ENCODE results near the gene KLHL29. TPM values are rescaled to one million over a fixed set of nuclear protein-coding genes. Genes with fewer than 3 reads are reported as not detected.

Gene KLHL29
- polyA plus RNA-seq, 6 donors from 2014 or later: 0.08 to 0.50 (median 0.28) TPM; not detected in 2

DNA sequence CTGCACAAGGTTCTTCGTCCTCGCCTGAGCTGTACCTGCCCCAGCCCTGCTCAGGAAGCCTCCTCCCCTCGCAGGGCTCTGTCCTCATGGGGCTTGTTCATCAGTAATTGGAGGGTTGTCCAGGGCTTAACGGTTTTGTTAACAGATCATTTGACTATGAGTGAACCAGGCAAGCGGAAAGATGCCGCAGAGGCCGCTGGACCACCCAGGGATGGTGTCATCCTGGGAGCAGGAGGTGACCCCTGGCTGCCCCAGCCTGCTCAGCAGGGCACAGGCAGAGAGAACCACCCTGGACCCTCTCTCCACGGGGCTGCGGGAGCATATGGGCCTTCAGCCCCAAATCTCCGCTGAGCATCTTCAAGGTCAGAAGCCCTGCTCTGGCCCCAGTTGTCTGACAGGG is 264.3 kb downstream of the KLHL29 start:
- no peak overlapping the region for H3K4me3 Mint-ChIP-seq
- H3K27ac Mint-ChIP-seq: no peak overlapping the region
- H3K9me3 Mint-ChIP-seq: no peaks in the 10 kb centered on the region
- no peaks in the 10 kb centered on the region for H3K36me3 Mint-ChIP-seq
- DNase-seq: no peak
- peaks cover 0 to 8% (median 0%) of the 10 kb centered on the region in 3 donors for H3K27me3 Mint-ChIP-seq
- H3K4me1 Mint-ChIP-seq: no peaks in the 10 kb centered on the region
- no peak for ATAC-seq (ENCODE audit: low read depth in 2 of 2)

DNA sequence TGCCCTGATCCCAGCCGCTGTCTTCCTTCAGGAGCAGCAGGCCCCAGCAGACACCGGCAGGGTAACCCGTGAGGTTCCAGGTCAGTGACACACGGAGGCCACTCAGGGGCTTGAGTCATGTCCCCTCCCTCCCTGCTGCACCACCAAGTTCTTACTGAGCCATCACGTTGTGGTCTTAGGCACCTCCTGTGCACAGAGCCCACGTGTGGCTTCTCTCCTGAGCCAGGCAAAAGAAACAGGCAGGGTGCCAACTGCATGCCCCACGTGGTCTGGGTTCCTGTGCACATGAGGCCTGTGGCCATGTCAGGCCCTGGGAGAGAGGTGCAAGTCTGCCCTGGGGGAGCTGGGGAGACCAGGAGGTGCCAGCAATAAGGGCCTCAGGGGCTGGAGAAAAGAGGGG is 264.8 kb downstream of the KLHL29 start:
- peaks cover 0 to 8% (median 0%) of the 10 kb centered on the region in 3 donors for H3K27me3 Mint-ChIP-seq
- peak overlapping the region in 1 of 8 donors; percentile 5 for H3K4me3 Mint-ChIP-seq
- H3K9me3 Mint-ChIP-seq: no peaks in the 10 kb centered on the region
- DNase-seq: no peak
- ATAC-seq (ENCODE audit: low read depth in 2 of 2): no peak
- no peaks in the 10 kb centered on the region for H3K36me3 Mint-ChIP-seq
- no peak overlapping the region for H3K27ac Mint-ChIP-seq
- H3K4me1 Mint-ChIP-seq: no peaks in the 10 kb centered on the region

DNA sequence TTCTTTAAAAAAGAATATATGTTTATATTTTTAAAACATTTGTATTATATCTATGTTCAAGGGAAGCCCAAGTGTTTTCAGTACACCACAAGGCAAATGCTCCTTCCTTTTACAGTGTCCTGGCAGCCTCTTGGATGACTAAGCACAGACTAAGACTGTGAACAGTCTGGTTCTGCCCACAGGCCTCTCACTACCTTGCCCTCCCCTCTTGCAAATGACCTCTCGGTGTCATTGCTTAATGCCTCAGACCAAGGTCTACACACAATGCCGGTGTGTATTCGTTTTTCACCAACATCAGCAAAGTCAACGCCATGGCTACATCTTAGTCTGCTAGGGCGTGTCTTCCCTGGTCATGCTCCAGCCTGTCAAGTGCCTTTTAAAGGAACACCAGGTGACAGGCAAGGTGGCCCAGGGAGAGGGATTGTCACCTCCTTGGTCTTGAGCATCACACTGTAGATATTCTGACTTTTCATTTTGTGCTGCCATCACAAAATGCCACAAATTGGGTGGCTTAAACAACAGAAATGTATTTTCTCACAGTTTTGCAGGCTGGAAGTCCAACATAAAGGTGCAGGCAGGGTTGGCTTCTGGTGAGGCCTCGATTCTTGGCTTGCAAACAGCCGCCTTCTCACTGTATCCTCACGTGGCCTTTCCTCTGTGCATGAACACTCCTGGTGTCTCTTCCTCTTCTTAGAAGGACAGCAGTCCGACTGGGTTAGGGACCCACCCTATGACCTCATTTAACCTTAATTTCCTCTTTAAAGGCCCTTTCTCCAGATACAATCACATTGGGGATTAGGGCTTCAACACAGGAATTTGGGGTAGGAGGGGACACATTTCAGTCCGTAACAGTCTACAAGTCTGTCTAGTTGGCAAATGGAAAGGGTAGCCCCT is 266.5 kb downstream of the KLHL29 start:
- ATAC-seq (ENCODE audit: low read depth in 2 of 2) (no peak), DNase-seq (no peak)
- H3K4me1 Mint-ChIP-seq: no peaks in the 10 kb centered on the region
- no peaks in the 10 kb centered on the region for H3K36me3 Mint-ChIP-seq
- no peak overlapping the region for H3K4me3 Mint-ChIP-seq
- H3K27ac Mint-ChIP-seq: no peak overlapping the region
- no peaks in the 10 kb centered on the region for H3K9me3 Mint-ChIP-seq
- peaks cover 0 to 8% (median 5%) of the 10 kb centered on the region in 3 donors for H3K27me3 Mint-ChIP-seq

DNA sequence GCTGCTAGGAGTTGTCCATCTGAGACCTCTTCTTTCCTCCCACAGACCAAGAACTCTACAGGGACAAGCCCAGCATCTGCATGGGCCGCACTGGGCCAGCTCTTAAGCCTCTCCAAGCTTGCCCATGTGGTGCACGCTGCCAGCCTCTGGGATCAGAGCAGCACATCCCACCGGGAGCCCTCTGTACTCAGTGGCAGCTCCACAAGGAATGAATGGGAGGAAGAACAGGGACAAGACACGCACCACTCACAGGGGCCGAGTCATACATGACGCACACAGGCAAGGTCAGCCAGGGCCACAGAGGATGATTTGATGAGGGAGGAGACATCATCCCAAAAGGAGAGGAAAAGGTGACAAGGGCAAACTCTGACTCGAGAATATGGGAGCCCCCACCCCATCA is 268.3 kb downstream of the KLHL29 start:
- Mint-ChIP-seq H3K4me3 (no peak overlapping the region), H3K4me1 (no peaks in the 10 kb centered on the region), H3K27me3 (peaks cover 0 to 11% (median 8%) of the 10 kb centered on the region in 3 donors), H3K27ac (no peak overlapping the region), H3K36me3 (no peaks in the 10 kb centered on the region), H3K9me3 (no peaks in the 10 kb centered on the region)
- DNase-seq: no peak
- no peak for ATAC-seq (ENCODE audit: low read depth in 2 of 2)

DNA sequence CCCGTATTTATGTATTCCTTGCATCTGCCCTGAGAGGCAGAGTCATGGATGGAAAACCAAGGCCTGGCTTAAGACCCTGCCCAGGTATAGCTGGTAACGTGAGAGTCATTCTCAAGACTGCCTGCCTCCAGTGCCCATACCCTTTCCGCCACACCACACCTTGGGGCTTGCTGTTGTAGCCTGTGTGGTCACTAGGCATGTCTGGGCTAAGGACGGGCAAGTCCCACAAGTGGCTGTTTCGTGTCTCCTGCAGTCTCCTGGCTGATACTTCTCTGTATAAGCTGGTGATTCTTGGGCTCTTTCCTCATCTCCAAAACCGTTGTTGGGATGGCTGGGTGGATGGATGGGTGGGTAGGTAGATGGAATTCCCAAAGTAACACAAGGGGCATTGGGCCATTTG is 269.8 kb downstream of the KLHL29 start:
- no peaks in the 10 kb centered on the region for H3K36me3 Mint-ChIP-seq
- no peak overlapping the region for H3K27ac Mint-ChIP-seq
- ATAC-seq (ENCODE audit: low read depth in 2 of 2): no peak
- no peak for DNase-seq
- peaks cover 0 to 5% (median under 1%) of the 10 kb centered on the region in 3 donors for H3K4me1 Mint-ChIP-seq
- peaks cover 0 to 17% (median 3%) of the 10 kb centered on the region in 3 donors for H3K27me3 Mint-ChIP-seq
- H3K9me3 Mint-ChIP-seq: no peaks in the 10 kb centered on the region
- H3K4me3 Mint-ChIP-seq: no peak overlapping the region

DNA sequence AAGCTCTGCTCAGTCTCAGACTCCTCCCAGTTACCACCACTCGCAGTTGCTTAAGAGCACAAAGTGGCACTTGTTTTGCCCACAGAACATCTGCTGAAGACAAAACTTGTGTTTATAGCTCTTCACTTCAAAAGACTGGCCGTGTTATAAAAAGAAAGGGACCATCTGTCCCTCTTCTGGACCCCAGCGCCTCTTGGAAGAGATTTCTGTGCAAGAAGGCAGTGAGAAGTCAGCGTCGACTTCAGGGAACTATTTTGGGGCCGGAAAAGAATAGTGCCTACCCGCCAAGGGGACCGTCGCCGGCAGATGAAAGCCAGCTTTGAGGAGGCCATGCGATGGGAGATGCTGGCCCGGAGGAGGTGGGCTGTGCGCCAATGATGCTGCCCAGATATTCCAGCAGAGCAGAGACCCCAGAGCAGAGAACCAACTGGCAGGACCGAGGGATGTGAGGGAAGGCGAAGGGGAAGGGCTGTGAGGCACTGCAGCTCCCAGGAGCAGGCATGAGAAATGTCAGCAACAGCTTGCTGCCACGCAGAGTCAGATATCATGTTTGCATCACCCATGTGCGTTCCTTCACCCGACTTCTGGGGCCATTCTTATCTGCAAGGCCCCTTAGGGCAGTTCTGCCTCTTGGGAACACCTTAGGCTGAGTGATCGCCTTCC is 271.1 kb downstream of the KLHL29 start:
- H3K27ac Mint-ChIP-seq: no peak overlapping the region
- H3K4me3 Mint-ChIP-seq: peak overlapping the region in 1 of 8 donors; percentile 52
- ATAC-seq (ENCODE audit: low read depth in 2 of 2): no peak
- DNase-seq: no peak
- H3K27me3 Mint-ChIP-seq: peaks cover 0 to 22% (median 8%) of the 10 kb centered on the region in 3 donors
- no peaks in the 10 kb centered on the region for H3K36me3 Mint-ChIP-seq
- H3K4me1 Mint-ChIP-seq: peaks cover 0 to 5% (median 2%) of the 10 kb centered on the region in 3 donors
- no peaks in the 10 kb centered on the region for H3K9me3 Mint-ChIP-seq

DNA sequence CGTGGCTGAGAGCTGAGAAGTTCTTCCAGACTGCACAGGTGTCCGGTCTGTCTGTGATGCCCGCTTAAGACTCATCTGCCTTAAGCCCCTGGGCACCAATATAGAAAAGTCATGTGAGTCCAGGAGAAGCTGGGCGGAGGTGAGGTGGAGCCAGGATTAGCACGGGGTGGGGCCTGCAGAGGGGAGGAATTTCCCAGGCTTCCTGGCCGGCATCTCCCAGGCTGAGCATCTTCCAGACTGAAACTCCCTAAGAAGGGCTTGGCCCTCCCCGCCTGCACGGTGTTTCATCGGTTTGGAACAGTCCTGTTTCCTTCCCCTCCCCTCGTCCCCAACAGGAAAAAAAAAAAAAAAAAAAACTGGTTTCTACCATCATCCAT is 271.6 kb downstream of the KLHL29 start:
- no peaks in the 10 kb centered on the region for H3K9me3 Mint-ChIP-seq
- peaks cover 0 to 5% (median 2%) of the 10 kb centered on the region in 3 donors for H3K4me1 Mint-ChIP-seq
- peak overlapping the region in 1 of 6 donors; percentile 19 for H3K27ac Mint-ChIP-seq
- peaks cover 0 to 24% (median 9%) of the 10 kb centered on the region in 3 donors for H3K27me3 Mint-ChIP-seq
- no peaks in the 10 kb centered on the region for H3K36me3 Mint-ChIP-seq
- H3K4me3 Mint-ChIP-seq: no peak overlapping the region
- no peak for ATAC-seq (ENCODE audit: low read depth in 2 of 2)
- DNase-seq: no peak

DNA sequence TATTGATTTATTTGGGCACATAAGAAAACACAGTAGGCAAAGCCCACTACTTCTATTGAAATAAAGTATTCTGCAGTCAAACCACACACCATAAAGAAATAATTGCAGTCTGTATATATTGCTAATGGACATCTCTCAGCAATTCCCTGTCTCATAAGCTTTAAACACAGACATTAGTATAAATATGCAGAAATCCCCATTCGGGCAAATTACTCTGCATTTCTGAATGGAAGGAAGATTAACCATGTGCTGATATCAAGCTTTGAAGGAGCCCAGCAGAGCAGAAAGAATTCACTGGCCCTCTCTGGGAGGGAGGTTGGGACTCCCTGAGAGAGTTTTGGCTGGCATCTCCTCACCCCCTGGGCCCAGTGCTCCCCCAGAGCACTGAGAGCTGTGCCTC is 272.4 kb downstream of the KLHL29 start:
- H3K27me3 Mint-ChIP-seq: peaks cover 0 to 28% (median 17%) of the 10 kb centered on the region in 3 donors
- H3K36me3 Mint-ChIP-seq: no peaks in the 10 kb centered on the region
- no peak overlapping the region for H3K27ac Mint-ChIP-seq
- no peak overlapping the region for H3K4me3 Mint-ChIP-seq
- no peaks in the 10 kb centered on the region for H3K9me3 Mint-ChIP-seq
- H3K4me1 Mint-ChIP-seq: peaks cover 0 to 5% (median 2%) of the 10 kb centered on the region in 3 donors
- no peak for ATAC-seq (ENCODE audit: low read depth in 2 of 2)
- no peak for DNase-seq

DNA sequence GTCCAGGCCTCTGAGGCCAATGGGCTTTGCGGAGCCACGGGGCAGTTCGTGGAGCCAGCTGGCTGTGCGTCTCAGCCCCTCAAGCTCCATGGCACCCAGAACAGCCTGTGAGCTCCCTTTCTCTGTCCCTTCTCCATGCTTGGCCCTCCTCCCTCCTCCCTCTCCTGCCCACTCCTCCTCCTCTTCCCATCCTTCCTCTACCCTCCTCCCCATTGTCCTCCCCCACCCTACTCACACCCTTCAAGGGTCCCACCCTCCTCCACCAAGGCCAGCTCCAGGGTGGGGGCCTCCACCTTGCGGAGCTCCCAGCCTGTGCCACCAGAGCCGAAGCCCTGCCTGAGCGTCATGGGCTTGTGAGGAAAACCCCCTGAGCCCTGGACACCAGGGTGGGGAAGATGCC is 273.0 kb downstream of the KLHL29 start:
- no peaks in the 10 kb centered on the region for H3K36me3 Mint-ChIP-seq
- H3K9me3 Mint-ChIP-seq: no peaks in the 10 kb centered on the region
- peaks cover 0 to 32% (median 18%) of the 10 kb centered on the region in 3 donors for H3K27me3 Mint-ChIP-seq
- H3K4me1 Mint-ChIP-seq: peaks cover 0 to 5% (median 2%) of the 10 kb centered on the region in 3 donors
- H3K4me3 Mint-ChIP-seq: no peak overlapping the region
- H3K27ac Mint-ChIP-seq: no peak overlapping the region
- no peak for ATAC-seq (ENCODE audit: low read depth in 2 of 2)
- DNase-seq: no peak

DNA sequence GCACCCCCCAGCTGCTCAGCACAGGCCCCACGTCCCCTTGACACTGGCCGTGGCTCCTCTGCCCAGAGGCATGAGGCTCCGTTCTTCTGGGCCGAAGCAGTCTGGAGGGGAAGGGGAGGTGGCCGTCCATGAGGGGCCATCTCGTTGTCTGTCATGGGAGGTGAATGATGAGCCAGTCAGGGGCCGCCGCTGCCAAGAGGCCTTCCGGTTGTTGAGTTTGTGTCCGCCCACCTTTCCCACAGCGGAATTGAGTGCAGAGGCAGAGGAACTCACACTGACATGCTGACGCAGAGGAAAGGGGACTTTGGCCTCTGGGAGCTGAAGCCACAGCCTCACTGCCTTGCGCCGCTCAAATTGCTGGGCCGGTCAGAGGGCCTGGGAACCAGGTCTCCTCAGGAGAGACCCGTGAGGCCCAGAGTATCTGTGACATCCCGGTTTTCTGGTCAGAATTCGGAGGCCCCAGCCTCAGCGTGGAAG is 273.5 kb downstream of the KLHL29 start:
- no peaks in the 10 kb centered on the region for H3K9me3 Mint-ChIP-seq
- ATAC-seq (ENCODE audit: low read depth in 2 of 2): no peak
- no peak overlapping the region for H3K27ac Mint-ChIP-seq
- peaks cover 2 to 36% (median 18%) of the 10 kb centered on the region in 3 donors for H3K27me3 Mint-ChIP-seq
- no peak overlapping the region for H3K4me3 Mint-ChIP-seq
- peaks cover 0 to 5% (median 2%) of the 10 kb centered on the region in 3 donors for H3K4me1 Mint-ChIP-seq
- no peak for DNase-seq
- no peaks in the 10 kb centered on the region for H3K36me3 Mint-ChIP-seq

DNA sequence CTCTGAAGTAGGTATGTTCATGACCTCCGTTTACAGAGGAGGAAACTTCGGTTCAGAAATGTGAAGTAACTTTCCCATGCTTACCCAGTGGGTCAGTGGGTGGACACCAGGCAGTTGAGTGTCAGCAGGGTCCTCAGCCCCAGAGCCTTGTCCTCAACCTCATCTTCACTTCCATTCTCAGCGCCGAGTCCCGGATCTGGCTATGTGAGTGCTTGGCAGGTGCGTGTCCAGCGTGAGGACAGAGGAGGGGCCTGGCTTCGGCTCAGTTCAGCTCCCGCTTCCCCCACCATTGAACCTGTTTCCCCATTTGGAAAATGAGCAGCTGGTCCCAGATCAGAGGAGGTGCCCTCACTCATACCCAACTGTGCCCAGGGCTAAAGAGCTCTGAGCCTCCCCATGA is 274.3 kb downstream of the KLHL29 start:
- H3K4me1 Mint-ChIP-seq: peaks cover 0 to 5% (median 2%) of the 10 kb centered on the region in 3 donors
- peaks cover 6 to 44% (median 18%) of the 10 kb centered on the region in 3 donors for H3K27me3 Mint-ChIP-seq

DNA sequence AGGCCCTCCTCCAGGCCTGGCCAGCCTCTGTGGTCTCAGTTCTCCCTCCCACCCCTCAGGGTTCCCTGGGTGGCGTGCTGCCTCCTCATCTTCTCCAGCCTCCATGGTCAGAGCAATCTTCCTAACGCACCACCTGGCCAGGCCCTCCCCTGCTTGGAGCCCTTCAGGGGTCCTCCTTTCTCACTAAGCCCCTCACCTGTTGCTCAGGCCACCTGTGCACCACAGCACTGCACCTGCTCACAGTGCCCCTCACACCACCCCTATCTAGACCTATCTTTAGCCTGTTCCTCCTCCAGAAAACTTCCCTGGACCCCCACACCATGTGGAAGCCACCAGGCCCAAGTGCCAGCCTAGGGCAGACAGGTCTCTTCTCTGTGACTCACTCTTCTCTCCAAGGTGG is 274.8 kb downstream of the KLHL29 start:
- Mint-ChIP-seq H3K4me3 (peak overlapping the region in 1 of 8 donors; percentile 75), H3K36me3 (no peaks in the 10 kb centered on the region), H3K27me3 (peaks cover 6 to 48% (median 18%) of the 10 kb centered on the region in 3 donors), H3K4me1 (peaks cover 0 to 5% (median 2%) of the 10 kb centered on the region in 3 donors), H3K9me3 (no peaks in the 10 kb centered on the region), H3K27ac (peak overlapping the region in 2 of 6 donors; percentile 42 to 95)
- ATAC-seq (ENCODE audit: low read depth in 2 of 2) (no peak), DNase-seq (no peak)

More for the DNA sequence above, 274.3 kb downstream of the KLHL29 start:
- Mint-ChIP-seq H3K36me3 (no peaks in the 10 kb centered on the region), H3K4me3 (no peak overlapping the region), H3K9me3 (no peaks in the 10 kb centered on the region), H3K27ac (no peak overlapping the region)
- ATAC-seq (ENCODE audit: low read depth in 2 of 2) (no peak), DNase-seq (no peak)

DNA sequence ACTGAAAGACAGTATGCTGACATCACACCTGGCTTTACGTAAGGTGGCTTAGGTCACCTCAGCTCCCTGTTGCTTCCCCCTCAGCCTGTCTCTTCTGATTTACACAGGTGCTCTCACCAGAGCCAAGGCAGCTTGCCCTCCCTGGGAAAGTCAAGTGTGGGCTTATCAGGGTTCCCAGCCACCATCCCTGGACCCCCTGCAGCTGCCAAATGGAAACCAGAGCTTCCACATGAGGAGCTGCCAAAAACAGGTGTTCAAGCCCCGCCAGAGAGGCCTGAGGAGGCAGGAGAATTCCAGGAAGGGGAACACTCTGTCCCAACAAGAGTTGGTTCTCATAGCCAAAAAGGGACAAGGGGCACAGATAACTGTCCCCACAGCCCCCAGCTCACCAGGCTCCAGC is 275.3 kb downstream of the KLHL29 start:
- H3K4me3 Mint-ChIP-seq: no peak overlapping the region
- no peak for ATAC-seq (ENCODE audit: low read depth in 2 of 2)
- no peaks in the 10 kb centered on the region for H3K9me3 Mint-ChIP-seq
- H3K36me3 Mint-ChIP-seq: no peaks in the 10 kb centered on the region
- peaks cover 0 to 5% (median 2%) of the 10 kb centered on the region in 3 donors for H3K4me1 Mint-ChIP-seq
- DNase-seq: no peak
- H3K27me3 Mint-ChIP-seq: peaks cover 6 to 51% (median 18%) of the 10 kb centered on the region in 3 donors
- H3K27ac Mint-ChIP-seq: no peak overlapping the region
